Activated CD8-positive, alpha-beta memory T cell treated with anti-CD3 and anti-CD28 coated beads, Interleukin-2, amount 10 ng/mL, durations not matched to agents 7 days and 5 days (primary cell): Measurements from ENCODE around the gene SEPTIN7. TPM values are rescaled to one million over a fixed set of nuclear protein-coding genes. Genes with fewer than 3 reads are reported as not detected.

ENCODE experiments used
- ATAC-seq: fragments of 150-1000 bp; cut with Tn5 transposase; one replicate; pipeline ENCODE4 v1.10.0; 2021; ENCODE audit warnings: moderate library complexity
- CTCF ChIA-PET: fragments of 350-600 bp; sonication (Branson Sonifier 250); formaldehyde crosslinking; loops from one replicate; lab custom pipeline; 2021; ENCODE audit warnings: antibody characterized with exemption; lab: Charles Lee
- DNase-seq: peaks from one replicate; pipeline ENCODE4 v3.0.0-alpha.2; 2020
- H3K27ac Mint-ChIP-seq: one replicate; pipeline ENCODE4 v1.8.0; 2021; ENCODE audit warnings: mild to moderate bottlenecking, mixed read lengths
- H3K27me3 Mint-ChIP-seq: one replicate; pipeline ENCODE4 v1.8.0; 2021; ENCODE audit warnings: mixed read lengths
- H3K36me3 Mint-ChIP-seq: one replicate; pipeline ENCODE4 v1.8.0; 2021; ENCODE audit warnings: mild to moderate bottlenecking, mixed read lengths
- H3K4me1 Mint-ChIP-seq: one replicate; pipeline ENCODE4 v1.8.0; 2021; ENCODE audit warnings: mixed read lengths
- H3K4me3 Mint-ChIP-seq: one replicate; pipeline ENCODE4 v1.8.0; 2021; ENCODE audit warnings: mild to moderate bottlenecking, moderate library complexity, mixed read lengths
- H3K9me3 Mint-ChIP-seq: one replicate; pipeline ENCODE4 v1.8.0; 2022; ENCODE audit warnings: low read depth, mixed read lengths
- total RNA-seq, 2 experiments: library from RNA; stranded (reverse); gene quantifications; one replicate each; pipeline ENCODE4 v1.2.3, GENCODE V29; 2021

SEPTIN7 gene
- total RNA-seq, 2 experiments from 2014 or later = 192 to 237 TPM

DNA sequence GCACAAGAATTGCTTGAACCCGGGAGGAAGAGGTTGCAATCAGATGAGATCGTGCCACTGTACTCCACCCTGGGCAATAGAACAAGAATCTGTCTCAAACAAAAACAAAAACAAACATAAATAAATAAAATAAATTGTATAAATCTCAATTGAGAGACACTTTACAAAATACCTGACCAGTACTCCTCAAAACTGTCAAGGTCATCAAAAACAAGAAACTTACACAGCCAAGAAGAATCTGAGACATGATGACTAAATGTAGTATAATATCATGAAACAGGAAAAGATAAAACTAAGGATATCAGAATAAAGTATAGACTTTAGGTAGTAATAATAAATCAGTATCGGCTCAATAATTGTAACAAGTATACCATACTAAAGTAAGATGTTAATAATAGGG is 26.9 kb upstream of the SEPTIN7 start:
- no peaks in the 10 kb centered on the region for H3K9me3 Mint-ChIP-seq
- CTCF ChIA-PET = interaction anchor here (1.1 kb wide), 1 partner anchor 49 kb away, joined by 3 read pairs; no protein-coding TSS in a partner anchor
- DNase-seq (no peak), ATAC-seq (no peak)
- no peaks in the 10 kb centered on the region for H3K27me3 Mint-ChIP-seq
- no peaks in the 10 kb centered on the region for H3K36me3 Mint-ChIP-seq
- no peaks in the 10 kb centered on the region for H3K4me1 Mint-ChIP-seq
- no peak overlapping the region for H3K27ac Mint-ChIP-seq
- no peak overlapping the region for H3K4me3 Mint-ChIP-seq

GRCh38 chr7:35776686-35777085 is 24.2 kb upstream of the SEPTIN7 start:
- H3K4me1 Mint-ChIP-seq = no peaks in the 10 kb centered on the region
- CTCF ChIA-PET = no interaction called here
- H3K9me3 Mint-ChIP-seq = no peaks in the 10 kb centered on the region
- DNase-seq = no peak
- H3K36me3 Mint-ChIP-seq = no peaks in the 10 kb centered on the region
- no peaks in the 10 kb centered on the region for H3K27me3 Mint-ChIP-seq
- H3K4me3 Mint-ChIP-seq = no peak overlapping the region
- no peak for ATAC-seq
- H3K27ac Mint-ChIP-seq = no peak overlapping the region

DNA sequence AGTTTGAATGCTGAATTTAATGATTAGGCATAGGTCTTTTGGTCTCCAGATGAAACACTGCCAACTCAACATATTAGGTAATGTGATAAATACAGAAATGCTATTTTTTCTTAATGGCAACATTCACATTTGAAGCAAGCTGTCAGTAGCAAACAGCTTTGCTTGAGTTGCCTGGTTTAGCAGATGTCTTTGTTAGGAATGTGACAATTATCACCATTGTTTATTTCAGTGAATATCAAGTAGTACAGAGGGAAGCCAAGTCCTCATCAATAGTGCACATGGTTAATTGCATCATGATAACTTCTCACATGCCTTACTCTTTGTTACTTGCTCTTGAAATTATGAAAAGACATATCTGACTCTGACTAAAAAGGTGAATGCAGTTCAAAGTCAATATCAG is 23.7 kb upstream of the SEPTIN7 start:
- H3K9me3 Mint-ChIP-seq = no peaks in the 10 kb centered on the region
- CTCF ChIA-PET = no interaction called here
- no peaks in the 10 kb centered on the region for H3K27me3 Mint-ChIP-seq
- no peaks in the 10 kb centered on the region for H3K36me3 Mint-ChIP-seq
- H3K27ac Mint-ChIP-seq = no peak overlapping the region
- no peak overlapping the region for H3K4me3 Mint-ChIP-seq
- ATAC-seq = no peak
- DNase-seq = no peak
- H3K4me1 Mint-ChIP-seq = no peaks in the 10 kb centered on the region

GRCh38 chr7:35780070-35780469 is 20.8 kb upstream of the SEPTIN7 start:
- CTCF ChIA-PET = no interaction called here

DNA sequence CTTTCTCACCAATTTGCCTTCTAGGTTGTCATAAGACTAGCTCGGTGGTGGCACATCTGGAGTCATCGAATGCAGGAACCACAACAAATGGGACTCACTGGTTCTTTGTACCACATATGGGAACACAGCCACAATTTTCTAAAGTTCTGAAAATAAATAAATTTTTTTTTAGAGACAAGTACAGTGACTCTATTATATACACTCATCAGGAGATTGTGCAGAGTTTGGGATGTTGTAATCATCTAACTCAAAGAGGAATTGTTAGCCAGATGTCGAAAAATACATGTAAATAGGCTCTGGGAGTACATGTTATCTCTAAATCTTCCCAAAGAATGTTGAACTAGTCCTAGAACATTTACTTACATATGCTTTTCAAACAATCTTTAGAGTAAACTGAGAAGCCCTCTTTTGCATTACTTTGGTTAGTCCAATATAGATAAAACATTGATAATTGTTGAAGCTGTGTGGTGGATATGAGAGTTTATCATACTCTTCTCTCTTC is 19.6 kb upstream of the SEPTIN7 start:
- CTCF ChIA-PET = no interaction called here
- Mint-ChIP-seq H3K4me1 (no peaks in the 10 kb centered on the region), H3K9me3 (no peaks in the 10 kb centered on the region), H3K27me3 (no peaks in the 10 kb centered on the region), H3K4me3 (no peak overlapping the region), H3K27ac (no peak overlapping the region), H3K36me3 (no peaks in the 10 kb centered on the region)
- no peak for ATAC-seq
- DNase-seq = no peak

More at GRCh38 chr7:35780070-35780469, 20.8 kb upstream of the SEPTIN7 start:
- no peaks in the 10 kb centered on the region for H3K27me3 Mint-ChIP-seq
- no peaks in the 10 kb centered on the region for H3K4me1 Mint-ChIP-seq
- no peak overlapping the region for H3K27ac Mint-ChIP-seq
- H3K36me3 Mint-ChIP-seq = no peaks in the 10 kb centered on the region
- no peak overlapping the region for H3K4me3 Mint-ChIP-seq
- ATAC-seq = no peak
- H3K9me3 Mint-ChIP-seq = no peaks in the 10 kb centered on the region
- no peak for DNase-seq

- DNase-seq (no peak), ATAC-seq (no peak)
- no peaks in the 10 kb centered on the region for H3K4me1 Mint-ChIP-seq
- no peaks in the 10 kb centered on the region for H3K36me3 Mint-ChIP-seq
- no peaks in the 10 kb centered on the region for H3K27me3 Mint-ChIP-seq
- H3K4me3 Mint-ChIP-seq = no peak overlapping the region
- H3K9me3 Mint-ChIP-seq = no peaks in the 10 kb centered on the region
- H3K27ac Mint-ChIP-seq = no peak overlapping the region
- CTCF ChIA-PET = no interaction called here
Measured at GRCh38 chr7:35781767-35782515, 18.9 kb upstream of the SEPTIN7 start.

DNA sequence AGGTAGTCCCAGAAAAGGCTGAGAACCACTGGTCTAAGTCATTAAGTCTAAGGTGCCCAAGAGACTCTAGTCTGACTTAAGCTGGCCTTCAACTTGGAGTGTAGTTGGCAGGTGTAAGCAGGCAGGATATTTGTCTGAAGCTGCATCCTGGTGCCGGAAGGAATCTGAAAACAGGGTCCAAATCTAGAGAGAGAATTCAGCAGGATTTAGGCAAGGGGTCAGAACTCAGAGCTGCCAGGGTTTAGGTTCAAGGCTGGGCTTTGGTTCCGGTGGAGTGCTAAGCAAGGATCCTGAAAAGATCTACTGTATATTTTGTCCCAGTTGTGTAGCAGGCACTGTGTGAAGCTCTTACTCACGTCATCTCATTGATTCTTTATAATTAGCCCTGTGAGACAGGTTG is 16.5 kb upstream of the SEPTIN7 start:
- Mint-ChIP-seq H3K27ac (no peak overlapping the region), H3K9me3 (peaks cover 3% of the 10 kb centered on the region), H3K27me3 (no peaks in the 10 kb centered on the region), H3K36me3 (peaks cover 2% of the 10 kb centered on the region), H3K4me3 (no peak overlapping the region), H3K4me1 (no peaks in the 10 kb centered on the region)
- ATAC-seq (no peak), DNase-seq (no peak)
- CTCF ChIA-PET = no interaction called here

DNA sequence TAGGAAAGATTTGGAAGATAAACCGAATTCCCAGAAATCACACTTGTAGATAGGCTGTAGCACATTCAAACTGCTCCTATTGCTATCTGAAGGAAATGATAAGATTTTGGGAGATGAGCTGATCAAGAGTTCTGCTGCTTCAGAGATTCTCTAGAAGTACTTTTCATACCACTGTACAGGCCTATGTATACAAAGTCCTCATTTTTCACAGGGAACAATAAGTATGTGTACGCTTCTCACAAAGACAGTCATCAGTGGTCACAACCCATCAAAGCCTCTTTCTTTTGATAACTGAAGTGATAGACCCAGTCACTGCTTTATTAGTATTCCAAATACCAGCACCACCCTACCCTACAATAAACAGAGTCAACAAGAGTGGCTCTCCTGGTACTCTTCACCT is 15.6 kb upstream of the SEPTIN7 start:
- H3K36me3 Mint-ChIP-seq = peaks cover 4% of the 10 kb centered on the region
- no peaks in the 10 kb centered on the region for H3K4me1 Mint-ChIP-seq
- no peaks in the 10 kb centered on the region for H3K27me3 Mint-ChIP-seq
- H3K27ac Mint-ChIP-seq = no peak overlapping the region
- DNase-seq (no peak), ATAC-seq (no peak)
- H3K4me3 Mint-ChIP-seq = no peak overlapping the region
- H3K9me3 Mint-ChIP-seq = peaks cover 5% of the 10 kb centered on the region
- CTCF ChIA-PET = no interaction called here

DNA sequence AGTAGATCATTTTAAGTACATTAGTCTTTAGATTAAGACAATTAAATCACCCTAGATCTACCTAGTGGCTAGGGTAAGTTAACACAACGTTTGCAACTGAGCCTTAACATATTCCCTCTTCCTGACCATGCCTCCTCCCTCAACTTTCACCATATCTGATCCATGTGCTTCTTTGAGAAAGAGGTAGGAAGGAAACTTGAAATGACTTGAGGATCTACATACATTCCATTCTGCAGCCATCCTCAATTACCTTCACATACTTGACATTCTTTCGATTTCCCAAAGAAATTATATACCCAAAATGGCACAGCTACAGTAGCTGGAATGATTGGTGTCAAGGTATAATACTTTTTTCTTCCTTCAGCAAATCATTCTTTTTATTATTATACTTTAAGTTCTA is 12.9 kb upstream of the SEPTIN7 start:
- H3K27ac Mint-ChIP-seq = no peak overlapping the region
- H3K27me3 Mint-ChIP-seq = no peaks in the 10 kb centered on the region
- H3K4me1 Mint-ChIP-seq = no peaks in the 10 kb centered on the region
- peaks cover 4% of the 10 kb centered on the region for H3K36me3 Mint-ChIP-seq
- DNase-seq (no peak), ATAC-seq (no peak)
- peaks cover 5% of the 10 kb centered on the region for H3K9me3 Mint-ChIP-seq
- CTCF ChIA-PET = no interaction called here
- H3K4me3 Mint-ChIP-seq = no peak overlapping the region

DNA sequence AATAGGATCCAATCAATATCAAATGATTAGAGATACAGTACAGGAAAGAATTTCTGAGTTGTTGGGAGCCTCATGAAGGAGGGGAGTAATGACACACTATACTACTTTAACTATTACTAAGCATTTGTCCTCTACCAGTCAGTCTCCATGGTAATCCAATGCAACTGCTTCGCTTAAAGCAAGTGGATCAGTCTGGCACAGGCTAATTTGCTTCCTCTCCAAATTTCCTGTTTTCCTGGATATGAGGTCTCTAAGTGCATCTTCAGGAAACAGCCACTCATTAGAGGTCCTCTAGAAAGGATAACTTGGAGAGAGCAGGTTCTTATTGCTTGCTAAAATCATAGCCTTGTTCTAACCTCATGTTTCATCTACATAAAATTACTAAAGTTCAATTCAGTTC is 8.4 kb upstream of the SEPTIN7 start:
- Mint-ChIP-seq H3K27me3 (peaks cover 4% of the 10 kb centered on the region), H3K27ac (no peak overlapping the region), H3K36me3 (peaks cover 4% of the 10 kb centered on the region), H3K9me3 (peaks cover 5% of the 10 kb centered on the region), H3K4me1 (no peaks in the 10 kb centered on the region), H3K4me3 (no peak overlapping the region)
- CTCF ChIA-PET = interaction anchor here (1.7 kb wide), 1 partner anchor 9 kb away, joined by 4 read pairs; the partner anchor contains the start of gene SEPTIN7
- ATAC-seq (no peak), DNase-seq (no peak)

DNA sequence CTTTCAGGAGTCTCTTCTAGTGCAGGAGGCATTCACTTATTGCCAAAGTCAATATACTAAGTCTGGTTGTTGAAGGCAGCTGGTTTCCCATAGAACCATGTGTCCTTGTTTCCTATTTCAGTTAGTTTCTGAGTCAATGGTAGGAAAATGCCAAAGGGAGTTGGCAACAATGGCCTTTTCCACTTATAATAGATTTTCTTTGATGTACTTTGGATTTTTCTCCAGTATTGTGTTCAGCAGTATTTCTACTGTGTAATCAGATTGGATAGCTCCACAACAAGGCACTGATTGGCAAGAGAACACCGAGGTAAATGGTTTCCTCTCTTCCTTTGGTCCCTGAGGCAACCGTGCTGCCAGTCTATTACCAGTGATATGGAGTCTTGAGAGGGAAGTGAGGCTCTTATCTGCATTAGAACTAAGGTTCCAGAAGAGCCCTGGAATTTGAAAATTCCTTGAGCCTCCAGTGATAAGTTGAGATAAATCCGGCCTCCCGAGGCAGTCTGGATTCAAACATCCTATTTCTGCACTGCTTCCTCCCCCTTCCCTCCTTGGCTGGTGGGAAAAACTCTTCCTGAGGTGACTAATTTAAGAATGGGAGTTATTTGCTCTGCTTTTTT is 7.9 kb upstream of the SEPTIN7 start:
- CTCF ChIA-PET = no interaction called here
- ATAC-seq (no peak), DNase-seq (no peak)
- Mint-ChIP-seq H3K4me3 (no peak overlapping the region), H3K27ac (no peak overlapping the region), H3K36me3 (peaks cover 4% of the 10 kb centered on the region), H3K4me1 (no peaks in the 10 kb centered on the region), H3K27me3 (peaks cover 4% of the 10 kb centered on the region), H3K9me3 (peaks cover 5% of the 10 kb centered on the region)

DNA sequence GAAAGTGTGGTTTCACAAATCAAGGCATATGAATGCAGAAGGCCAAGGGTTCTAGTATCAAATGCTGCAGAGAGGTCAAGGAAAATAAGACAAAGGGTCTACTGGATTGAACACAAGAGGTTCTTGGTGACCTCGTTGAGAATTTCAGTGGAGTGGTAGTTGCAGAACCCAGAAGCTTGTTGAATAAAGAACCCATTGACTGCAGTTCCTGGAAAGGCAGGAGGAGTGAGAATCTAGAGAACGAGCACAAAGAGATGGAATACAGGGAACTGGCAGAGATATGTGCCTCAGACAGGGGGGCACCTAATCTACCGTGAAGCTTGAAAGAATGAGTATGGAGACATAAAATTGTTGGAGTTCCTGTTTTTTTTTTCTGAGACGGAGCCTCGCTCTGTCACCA is 3.5 kb upstream of the SEPTIN7 start:
- Mint-ChIP-seq H3K36me3 (peaks cover 1% of the 10 kb centered on the region), H3K27me3 (peaks cover 4% of the 10 kb centered on the region), H3K4me3 (no peak overlapping the region), H3K4me1 (peaks cover 8% of the 10 kb centered on the region), H3K9me3 (no peaks in the 10 kb centered on the region), H3K27ac (no peak overlapping the region)
- ATAC-seq = no peak
- no peak for DNase-seq
- CTCF ChIA-PET = no interaction called here

DNA sequence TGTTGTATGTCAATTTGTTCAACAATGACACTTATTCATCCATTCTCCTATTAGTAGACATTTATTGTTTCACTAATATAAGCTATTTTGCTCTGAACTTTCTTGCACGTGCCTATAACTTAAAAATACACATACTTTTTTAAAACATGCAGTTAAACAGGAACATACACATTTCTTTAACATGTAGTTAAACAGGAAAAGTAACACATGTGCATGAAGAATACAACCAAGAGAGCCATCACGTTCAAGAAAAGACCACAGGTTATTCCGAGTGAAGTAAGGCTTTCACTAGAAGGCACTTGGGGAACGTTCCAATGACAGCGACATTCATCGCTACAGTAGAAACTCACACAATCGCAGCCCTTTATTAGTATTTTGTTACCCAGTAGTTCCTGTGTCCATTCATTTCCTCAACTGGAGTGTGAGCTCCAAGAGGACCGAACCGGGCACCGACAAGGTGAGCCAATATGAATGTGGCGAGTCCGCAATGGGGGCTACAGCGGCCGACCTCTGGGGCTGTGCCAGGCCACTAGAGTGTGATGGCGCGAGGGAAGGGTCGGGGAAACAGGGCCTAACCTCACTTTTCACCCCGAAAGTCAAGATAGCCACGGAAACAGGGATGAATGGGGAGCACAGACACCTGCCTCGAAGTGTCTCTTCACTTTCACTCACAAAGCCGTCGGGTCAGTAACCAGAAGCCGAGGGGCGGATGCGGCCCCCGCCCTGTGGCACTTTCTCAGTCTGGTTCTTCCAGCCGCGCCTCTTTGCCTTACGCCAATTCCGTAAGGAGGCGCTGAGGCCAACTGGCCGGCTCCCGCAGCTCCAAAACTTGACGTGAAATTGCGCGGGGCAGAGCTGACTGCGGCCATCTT is 775 bp upstream of the SEPTIN7 start:
- peaks cover 16% of the 10 kb centered on the region for H3K36me3 Mint-ChIP-seq
- H3K4me3 Mint-ChIP-seq = peak overlapping the region; percentile 97
- DNase-seq (peak; percentile 91), ATAC-seq (peak; percentile 54)
- H3K9me3 Mint-ChIP-seq = no peaks in the 10 kb centered on the region
- peaks cover 4% of the 10 kb centered on the region for H3K27me3 Mint-ChIP-seq
- peaks cover 29% of the 10 kb centered on the region for H3K4me1 Mint-ChIP-seq
- CTCF ChIA-PET = interaction anchor here (1.0 to 6.2 kb wide), 10 partner anchors 9 to 487 kb away, joined by 3 to 67 read pairs (median 4); no protein-coding TSS in a partner anchor
- H3K27ac Mint-ChIP-seq = peak overlapping the region; percentile 98
